Peyer's patch (tissue), 4 donors: ENCODE data around the gene GABRD.
"Not testable (repeated sequence)": the region's sequence is repeated elsewhere in the genome, so short reads cannot be mapped to it uniquely, and the experiment has no call there.

ENCODE experiments used
- POLR2A ChIP-seq, 2 donors: fragments of 450-650 bp; IDR thresholded peaks; one replicate each; pipeline ENCODE4 v1.5.1; 2017; ENCODE audit warnings: antibody characterized with exemption in 2 of 2, mild to moderate bottlenecking in 2 of 2, moderate library complexity in 2 of 2
- TF ChIP-seq, protein P1 (sequence below), 6 experiments: fragments of 450-650 bp in 4 of 6; fragments of 200-600 bp in 2 of 6; sonication (generic) in 1 of 6; IDR thresholded peaks; one replicate each; pipeline ENCODE4 v1.5.1; 2017 to 2019; ENCODE audit warnings: antibody characterized with exemption in 6 of 6, mild to moderate bottlenecking in 3 of 6, moderate library complexity in 1 of 6

DNA sequence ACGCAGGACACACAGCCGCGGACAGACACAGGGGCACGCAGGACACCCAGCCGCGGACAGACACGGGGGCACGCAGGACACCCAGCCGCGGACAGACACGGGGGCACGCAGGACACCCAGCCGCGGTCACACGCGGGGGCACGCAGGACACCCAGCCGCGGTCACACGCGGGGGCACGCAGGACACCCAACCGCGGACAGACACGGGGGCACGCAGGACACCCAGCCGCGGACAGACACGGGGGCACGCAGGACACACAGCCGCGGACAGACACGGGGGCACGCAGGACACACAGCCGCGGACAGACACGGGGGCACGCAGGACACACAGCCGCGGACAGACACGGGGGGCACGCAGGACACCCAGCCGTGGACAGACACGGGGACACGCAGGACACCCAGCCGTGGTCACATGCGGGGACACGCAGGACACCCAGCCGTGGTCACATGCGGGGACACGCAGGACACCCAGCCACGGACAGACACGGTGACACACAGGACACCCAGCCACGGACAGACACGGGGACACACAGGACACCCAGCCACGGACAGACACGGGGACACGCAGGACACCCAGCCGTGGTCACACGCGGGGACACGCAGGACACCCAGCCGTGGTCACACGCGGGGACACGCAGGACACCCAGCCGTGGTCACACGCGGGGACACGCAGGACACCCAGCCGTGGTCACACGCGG lies 37.4 kb upstream of the GABRD start:
- not testable (repeated sequence) for TF ChIP-seq POLR2A (IDR thresholded peaks at IDR 0.05)
- TF ChIP-seq, protein P1, sequence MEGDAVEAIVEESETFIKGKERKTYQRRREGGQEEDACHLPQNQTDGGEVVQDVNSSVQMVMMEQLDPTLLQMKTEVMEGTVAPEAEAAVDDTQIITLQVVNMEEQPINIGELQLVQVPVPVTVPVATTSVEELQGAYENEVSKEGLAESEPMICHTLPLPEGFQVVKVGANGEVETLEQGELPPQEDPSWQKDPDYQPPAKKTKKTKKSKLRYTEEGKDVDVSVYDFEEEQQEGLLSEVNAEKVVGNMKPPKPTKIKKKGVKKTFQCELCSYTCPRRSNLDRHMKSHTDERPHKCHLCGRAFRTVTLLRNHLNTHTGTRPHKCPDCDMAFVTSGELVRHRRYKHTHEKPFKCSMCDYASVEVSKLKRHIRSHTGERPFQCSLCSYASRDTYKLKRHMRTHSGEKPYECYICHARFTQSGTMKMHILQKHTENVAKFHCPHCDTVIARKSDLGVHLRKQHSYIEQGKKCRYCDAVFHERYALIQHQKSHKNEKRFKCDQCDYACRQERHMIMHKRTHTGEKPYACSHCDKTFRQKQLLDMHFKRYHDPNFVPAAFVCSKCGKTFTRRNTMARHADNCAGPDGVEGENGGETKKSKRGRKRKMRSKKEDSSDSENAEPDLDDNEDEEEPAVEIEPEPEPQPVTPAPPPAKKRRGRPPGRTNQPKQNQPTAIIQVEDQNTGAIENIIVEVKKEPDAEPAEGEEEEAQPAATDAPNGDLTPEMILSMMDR (IDR thresholded peaks at IDR 0.05), result not testable (repeated sequence)
